Liver (tissue), 9 donors: ENCODE measurements around the gene SLC44A1. TPM values are rescaled to one million over a fixed set of nuclear protein-coding genes. Genes with fewer than 3 reads are reported as not detected.

Source experiments
- DNase-seq: peaks from one replicate; pipeline ENCODE4 v3.0.0-alpha.2; 2017; ENCODE audit warnings: low spot score
- H3K27ac ChIP-seq, 2 donors: one replicate each; pipeline ENCODE4 v1.7.0; 2013; ENCODE audit warnings: inconsistent platforms in 2 of 2, low read length in 2 of 2, control low read depth in 1 of 2, low read depth in 1 of 2, mild to moderate bottlenecking in 1 of 2
- H3K27me3 ChIP-seq, 4 donors: one replicate each; pipeline versions ENCODE4 v1.6.1 to v1.7.0; 2013; ENCODE audit warnings: low read length in 3 of 4, inconsistent platforms in 1 of 4, mild to moderate bottlenecking in 1 of 4, moderate library complexity in 1 of 4; ENCODE audit not compliant: control insufficient read depth in 4 of 4, insufficient read depth in 4 of 4
- H3K36me3 ChIP-seq, 4 donors: one replicate each; pipeline versions ENCODE4 v1.6.1 to v1.7.0; 2013; ENCODE audit warnings: low read length in 3 of 4, mild to moderate bottlenecking in 3 of 4, low read depth in 1 of 4, moderate library complexity in 1 of 4; ENCODE audit not compliant: control insufficient read depth in 4 of 4, insufficient read depth in 3 of 4
- H3K4me1 ChIP-seq, 4 donors: one replicate each; pipeline versions ENCODE4 v1.6.1 to v1.7.0; 2013; ENCODE audit warnings: low read length in 3 of 4, mild to moderate bottlenecking in 3 of 4, moderate library complexity in 1 of 4; ENCODE audit not compliant: control insufficient read depth in 4 of 4, insufficient read depth in 4 of 4
- H3K4me3 ChIP-seq, 3 donors: one replicate each; pipeline versions ENCODE4 v1.6.1 to v1.7.0; 2013; ENCODE audit warnings: low read length in 3 of 3, control low read depth in 1 of 3, low read depth in 1 of 3, mild to moderate bottlenecking in 1 of 3
- H3K9ac ChIP-seq, 2 donors: one replicate each; pipeline ENCODE4 v1.7.0; 2013; ENCODE audit warnings: low read length in 2 of 2, mild to moderate bottlenecking in 2 of 2, moderate library complexity in 2 of 2, control low read depth in 1 of 2, low read depth in 1 of 2
- H3K9me3 ChIP-seq, 4 donors: one replicate each; pipeline versions ENCODE4 v1.6.1 to v1.7.0; 2013; ENCODE audit warnings: low read length in 3 of 4; ENCODE audit not compliant: control insufficient read depth in 4 of 4
- ATF3 ChIP-seq: IDR thresholded peaks from 2 replicates; pipeline ENCODE4 v1.6.1; 2016; ENCODE audit warnings: antibody characterized with exemption
- CTCF ChIP-seq: fragments of 150-350 bp; IDR thresholded peaks from 2 replicates; pipeline ENCODE4 v1.5.1; 2017; ENCODE audit warnings: improper control_type of control experiment, low read depth, low read length; ENCODE audit not compliant: missing input control
- FOXA1 ChIP-seq: IDR thresholded peaks from 2 replicates; pipeline ENCODE4 v1.6.1; 2016; ENCODE audit warnings: antibody characterized with exemption
- FOXA2 ChIP-seq: IDR thresholded peaks from 2 replicates; pipeline ENCODE4 v1.6.1; 2016; ENCODE audit warnings: antibody characterized with exemption
- GABPA ChIP-seq, 2 donors: IDR thresholded peaks in 1 of 2; conservative IDR thresholded peaks in 1 of 2; 2 replicates each; pipeline ENCODE4 v1.6.1; 2016; ENCODE audit warnings: antibody characterized with exemption in 2 of 2, mild to moderate bottlenecking in 1 of 2, moderate library complexity in 1 of 2
- HNF4A ChIP-seq, 2 donors: conservative IDR thresholded peaks; 2 replicates each; pipeline ENCODE4 v1.6.1; 2016; ENCODE audit warnings: antibody characterized with exemption in 2 of 2, mild to moderate bottlenecking in 2 of 2
- HNF4G ChIP-seq: IDR thresholded peaks from 2 replicates; pipeline ENCODE4 v1.6.1; 2016; ENCODE audit warnings: antibody characterized with exemption
- JUND ChIP-seq, 2 donors: IDR thresholded peaks; 2 replicates each; pipeline ENCODE4 v1.6.1; 2016; ENCODE audit warnings: antibody characterized with exemption in 2 of 2
- MAX ChIP-seq: IDR thresholded peaks from 2 replicates; pipeline ENCODE4 v1.6.1; 2016; ENCODE audit warnings: antibody characterized with exemption
- RAD21 ChIP-seq, 2 donors: IDR thresholded peaks; 2 replicates each; pipeline ENCODE4 v1.6.1; 2016; ENCODE audit warnings: antibody characterized with exemption in 2 of 2, mild to moderate bottlenecking in 2 of 2
- RXRA ChIP-seq, 2 donors: IDR thresholded peaks; 2 replicates each; pipeline ENCODE4 v1.6.1; 2017 to 2018; ENCODE audit warnings: antibody characterized with exemption in 2 of 2, mild to moderate bottlenecking in 1 of 2
- SP1 ChIP-seq: IDR thresholded peaks from 2 replicates; pipeline ENCODE4 v1.6.1; 2018; ENCODE audit warnings: antibody characterized with exemption, mild to moderate bottlenecking
- TAF1 ChIP-seq: conservative IDR thresholded peaks from 2 replicates; pipeline ENCODE4 v1.6.1; 2016; ENCODE audit warnings: antibody characterized with exemption, mild to moderate bottlenecking
- YY1 ChIP-seq: IDR thresholded peaks from 2 replicates; pipeline ENCODE4 v1.6.1; 2016; ENCODE audit warnings: antibody characterized with exemption, mild to moderate bottlenecking
- WGBS: extraction: QIAGEN DNeasy Blood & Tissue Kit; methylation state at CpG from one replicate; pipeline ENCODE4 v1.1.7; 2013; 5-methylcytosine and 5-hydroxymethylcytosine counted together
- polyA plus RNA-seq, 2 donors: library from polyadenylated mRNA; stranded (reverse) in 1 of 2; unstranded in 1 of 2; fragments of 200-250 nt in 1 of 2; fragments of >200 nt in 1 of 2; fragmentation: Nextera tagmentation in 1 of 2; extraction: Ambion mirVana in 1 of 2; gene quantifications; one replicate each; pipeline versions ENCODE4 v1.2.1 to v1.2.3, GENCODE V29; 2013 to 2015
- total RNA-seq, 2 donors: library from RNA; depleted of rRNA; stranded (reverse); fragments of >200 nt; gene quantifications; one replicate each; pipeline ENCODE4 v1.2.3, GENCODE V29; 2014
- TF ChIP-seq, protein P1 (sequence below): IDR thresholded peaks from 2 replicates; pipeline ENCODE4 v1.6.1; 2016; ENCODE audit warnings: antibody characterized with exemption, mild to moderate bottlenecking
- TF ChIP-seq, protein P2 (sequence below): IDR thresholded peaks from 2 replicates; pipeline ENCODE4 v1.6.1; 2016; ENCODE audit warnings: antibody characterized with exemption
- donor health status: healthy.
- donor health status: healthy.
- donor health status: healthy.
- donor health status: healthy.
- donor health status: healthy.

SLC44A1 gene
- total and polyA plus RNA-seq, 4 donors, result 18.1 to 73.1 (median 53.1) TPM

GRCh38 chr9:105355781-105356180 is 111.3 kb downstream of the SLC44A1 start:
- WGBS, result 91% methylated on average over 3 of the region's 3 CpGs
- no peak for DNase-seq
- TF ChIP-seq GABPA (IDR thresholded peaks at IDR 0.05 in 1 of 2, conservative IDR thresholded peaks at IDR 0.05 in 1 of 2) (no peak), TAF1 (no peak), JUND (IDR thresholded peaks at IDR 0.05) (no peak), YY1 (no peak), FOXA2 (no peak), CTCF (no peak), FOXA1 (no peak), HNF4A (conservative IDR thresholded peaks at IDR 0.05) (no peak), ATF3 (no peak), RAD21 (IDR thresholded peaks at IDR 0.05) (no peak), MAX (no peak), RXRA (IDR thresholded peaks at IDR 0.05) (no peak), SP1 (no peak), HNF4G (no peak)
- TF ChIP-seq, protein P1, sequence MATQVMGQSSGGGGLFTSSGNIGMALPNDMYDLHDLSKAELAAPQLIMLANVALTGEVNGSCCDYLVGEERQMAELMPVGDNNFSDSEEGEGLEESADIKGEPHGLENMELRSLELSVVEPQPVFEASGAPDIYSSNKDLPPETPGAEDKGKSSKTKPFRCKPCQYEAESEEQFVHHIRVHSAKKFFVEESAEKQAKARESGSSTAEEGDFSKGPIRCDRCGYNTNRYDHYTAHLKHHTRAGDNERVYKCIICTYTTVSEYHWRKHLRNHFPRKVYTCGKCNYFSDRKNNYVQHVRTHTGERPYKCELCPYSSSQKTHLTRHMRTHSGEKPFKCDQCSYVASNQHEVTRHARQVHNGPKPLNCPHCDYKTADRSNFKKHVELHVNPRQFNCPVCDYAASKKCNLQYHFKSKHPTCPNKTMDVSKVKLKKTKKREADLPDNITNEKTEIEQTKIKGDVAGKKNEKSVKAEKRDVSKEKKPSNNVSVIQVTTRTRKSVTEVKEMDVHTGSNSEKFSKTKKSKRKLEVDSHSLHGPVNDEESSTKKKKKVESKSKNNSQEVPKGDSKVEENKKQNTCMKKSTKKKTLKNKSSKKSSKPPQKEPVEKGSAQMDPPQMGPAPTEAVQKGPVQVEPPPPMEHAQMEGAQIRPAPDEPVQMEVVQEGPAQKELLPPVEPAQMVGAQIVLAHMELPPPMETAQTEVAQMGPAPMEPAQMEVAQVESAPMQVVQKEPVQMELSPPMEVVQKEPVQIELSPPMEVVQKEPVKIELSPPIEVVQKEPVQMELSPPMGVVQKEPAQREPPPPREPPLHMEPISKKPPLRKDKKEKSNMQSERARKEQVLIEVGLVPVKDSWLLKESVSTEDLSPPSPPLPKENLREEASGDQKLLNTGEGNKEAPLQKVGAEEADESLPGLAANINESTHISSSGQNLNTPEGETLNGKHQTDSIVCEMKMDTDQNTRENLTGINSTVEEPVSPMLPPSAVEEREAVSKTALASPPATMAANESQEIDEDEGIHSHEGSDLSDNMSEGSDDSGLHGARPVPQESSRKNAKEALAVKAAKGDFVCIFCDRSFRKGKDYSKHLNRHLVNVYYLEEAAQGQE, result no peak
- Histone ChIP-seq H3K4me1 (peaks cover 0 to 1% (median 0%) of the 10 kb centered on the region in 4 donors), H3K4me3 (no peak overlapping the region), H3K36me3 (peaks cover 0 to 15% (median 6%) of the 10 kb centered on the region in 4 donors), H3K27me3 (no peaks in the 10 kb centered on the region), H3K9me3 (no peaks in the 10 kb centered on the region), H3K9ac (no peak overlapping the region), H3K27ac (no peak overlapping the region)

GRCh38 chr9:105357937-105358336 is 113.5 kb downstream of the SLC44A1 start:
- 93% methylated on average over 3 of the region's 3 CpGs for WGBS
- Histone ChIP-seq H3K36me3 (peaks cover 3 to 33% (median 16%) of the 10 kb centered on the region in 4 donors), H3K27me3 (no peaks in the 10 kb centered on the region), H3K9ac (no peak overlapping the region), H3K4me1 (peaks cover 0 to 1% (median 0%) of the 10 kb centered on the region in 4 donors), H3K27ac (no peak overlapping the region), H3K4me3 (no peak overlapping the region), H3K9me3 (no peaks in the 10 kb centered on the region)
- TF ChIP-seq, protein P2, sequence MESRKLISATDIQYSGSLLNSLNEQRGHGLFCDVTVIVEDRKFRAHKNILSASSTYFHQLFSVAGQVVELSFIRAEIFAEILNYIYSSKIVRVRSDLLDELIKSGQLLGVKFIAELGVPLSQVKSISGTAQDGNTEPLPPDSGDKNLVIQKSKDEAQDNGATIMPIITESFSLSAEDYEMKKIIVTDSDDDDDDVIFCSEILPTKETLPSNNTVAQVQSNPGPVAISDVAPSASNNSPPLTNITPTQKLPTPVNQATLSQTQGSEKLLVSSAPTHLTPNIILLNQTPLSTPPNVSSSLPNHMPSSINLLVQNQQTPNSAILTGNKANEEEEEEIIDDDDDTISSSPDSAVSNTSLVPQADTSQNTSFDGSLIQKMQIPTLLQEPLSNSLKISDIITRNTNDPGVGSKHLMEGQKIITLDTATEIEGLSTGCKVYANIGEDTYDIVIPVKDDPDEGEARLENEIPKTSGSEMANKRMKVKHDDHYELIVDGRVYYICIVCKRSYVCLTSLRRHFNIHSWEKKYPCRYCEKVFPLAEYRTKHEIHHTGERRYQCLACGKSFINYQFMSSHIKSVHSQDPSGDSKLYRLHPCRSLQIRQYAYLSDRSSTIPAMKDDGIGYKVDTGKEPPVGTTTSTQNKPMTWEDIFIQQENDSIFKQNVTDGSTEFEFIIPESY, result no peak
- TF ChIP-seq, protein P1, result no peak
- no peak for TF ChIP-seq HNF4A (conservative IDR thresholded peaks at IDR 0.05)
- no peak for TF ChIP-seq GABPA (IDR thresholded peaks at IDR 0.05 in 1 of 2, conservative IDR thresholded peaks at IDR 0.05 in 1 of 2)
- TF ChIP-seq MAX, result no peak
- no peak for TF ChIP-seq CTCF
- TF ChIP-seq RAD21 (IDR thresholded peaks at IDR 0.05), result no peak
- no peak for TF ChIP-seq YY1
- TF ChIP-seq RXRA (IDR thresholded peaks at IDR 0.05), result no peak
- TF ChIP-seq JUND (IDR thresholded peaks at IDR 0.05), result no peak
- no peak for TF ChIP-seq FOXA2
- TF ChIP-seq TAF1, result no peak
- no peak for DNase-seq
